Measurements from ENCODE around the gene NEB.

DNA sequence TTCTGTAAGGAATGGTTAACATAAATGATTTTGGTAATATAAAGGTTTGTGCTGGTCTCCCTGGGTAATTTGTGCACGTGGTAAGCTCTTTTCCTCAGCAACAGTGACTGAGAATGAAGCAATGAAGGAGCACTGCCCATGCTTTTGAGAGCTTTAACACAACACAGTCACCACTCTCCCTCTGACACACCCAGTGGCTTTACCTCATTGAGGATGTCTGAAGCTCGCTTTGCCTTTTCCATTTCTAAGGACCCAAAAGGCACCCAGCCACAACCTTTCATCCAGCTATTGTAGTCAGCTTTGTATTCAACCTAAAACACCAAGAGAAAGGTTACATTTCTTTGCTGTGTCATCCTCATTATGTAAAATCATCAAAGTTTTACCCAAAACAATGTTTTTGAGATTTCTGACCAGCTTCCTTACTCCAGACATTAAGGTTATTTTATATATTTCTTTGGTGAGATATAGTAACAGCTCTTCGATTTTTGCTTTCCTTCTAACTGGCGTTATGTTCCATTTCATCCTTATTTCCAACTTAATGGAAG lies 51.7 kb downstream of the NEB start:
- no peak for TF ChIP-seq POLR2AphosphoS5 (IDR thresholded peaks at IDR 0.05)
- TF ChIP-seq, protein P1, sequence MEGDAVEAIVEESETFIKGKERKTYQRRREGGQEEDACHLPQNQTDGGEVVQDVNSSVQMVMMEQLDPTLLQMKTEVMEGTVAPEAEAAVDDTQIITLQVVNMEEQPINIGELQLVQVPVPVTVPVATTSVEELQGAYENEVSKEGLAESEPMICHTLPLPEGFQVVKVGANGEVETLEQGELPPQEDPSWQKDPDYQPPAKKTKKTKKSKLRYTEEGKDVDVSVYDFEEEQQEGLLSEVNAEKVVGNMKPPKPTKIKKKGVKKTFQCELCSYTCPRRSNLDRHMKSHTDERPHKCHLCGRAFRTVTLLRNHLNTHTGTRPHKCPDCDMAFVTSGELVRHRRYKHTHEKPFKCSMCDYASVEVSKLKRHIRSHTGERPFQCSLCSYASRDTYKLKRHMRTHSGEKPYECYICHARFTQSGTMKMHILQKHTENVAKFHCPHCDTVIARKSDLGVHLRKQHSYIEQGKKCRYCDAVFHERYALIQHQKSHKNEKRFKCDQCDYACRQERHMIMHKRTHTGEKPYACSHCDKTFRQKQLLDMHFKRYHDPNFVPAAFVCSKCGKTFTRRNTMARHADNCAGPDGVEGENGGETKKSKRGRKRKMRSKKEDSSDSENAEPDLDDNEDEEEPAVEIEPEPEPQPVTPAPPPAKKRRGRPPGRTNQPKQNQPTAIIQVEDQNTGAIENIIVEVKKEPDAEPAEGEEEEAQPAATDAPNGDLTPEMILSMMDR (IDR thresholded peaks at IDR 0.05), result no peak
